GM23338 (cell line): ENCODE results near the gene UAP1. TPM values are rescaled to one million over a fixed set of nuclear protein-coding genes. Genes with fewer than 3 reads are reported as not detected.
"Not testable (repeated sequence)": the region's sequence is repeated elsewhere in the genome, so short reads cannot be mapped to it uniquely, and the experiment has no call there.

Source experiments
- ATAC-seq: fragments of 200-7000 bp; cut with Tn5 transposase; 3 replicates; pipeline ENCODE4 v1.9.1; 2020
- DNase-seq: peaks from one replicate; pipeline ENCODE4 v3.0.0-alpha.2; 2015; ENCODE audit warnings: low spot score
- H2AFZ ChIP-seq: fragments of 200-600 bp; sonication (generic); 2 replicates; pipeline ENCODE4 v1.8.0; 2016; ENCODE audit warnings: antibody characterized with exemption, mild to moderate bottlenecking, moderate library complexity
- H3F3A ChIP-seq: fragments of 200-600 bp; sonication (generic); replicated peaks from 2 replicates; pipeline ENCODE4 v1.8.0; 2017; ENCODE audit warnings: antibody characterized with exemption, mixed run types, low read depth
- H3K27ac ChIP-seq: fragments of 200-600 bp; sonication (generic); 2 replicates; pipeline ENCODE4 v1.6.1; 2016; ENCODE audit warnings: low read depth
- H3K27me3 ChIP-seq: fragments of 200-600 bp; sonication (generic); 2 replicates; pipeline ENCODE4 v1.8.0; 2016; ENCODE audit warnings: mild to moderate bottlenecking, mixed run types, moderate library complexity; ENCODE audit not compliant: insufficient read depth
- H3K36me3 ChIP-seq: fragments of 200-600 bp; sonication (generic); 2 replicates; pipeline ENCODE4 v1.8.0; 2016; ENCODE audit warnings: mild to moderate bottlenecking; ENCODE audit not compliant: insufficient read depth
- H3K4me1 ChIP-seq: fragments of 200-600 bp; sonication (generic); 2 replicates; pipeline ENCODE4 v1.8.0; 2016; ENCODE audit warnings: mild to moderate bottlenecking, moderate library complexity; ENCODE audit not compliant: insufficient read depth
- H3K4me2 ChIP-seq: fragments of 200-600 bp; sonication (generic); 2 replicates; pipeline ENCODE4 v1.7.1; 2017; ENCODE audit warnings: mixed run types
- H3K4me3 ChIP-seq: fragments of 200-600 bp; sonication (generic); 2 replicates; pipeline ENCODE4 v1.6.1; 2016; ENCODE audit warnings: mixed run types
- H3K79me2 ChIP-seq: fragments of 200-600 bp; sonication (generic); replicated peaks from 2 replicates; pipeline ENCODE4 v1.8.0; 2017; ENCODE audit warnings: mild to moderate bottlenecking; ENCODE audit not compliant: insufficient read depth
- H3K9me2 ChIP-seq: fragments of 200-600 bp; sonication (generic); 2 replicates; pipeline ENCODE4 v1.8.0; 2017; ENCODE audit not compliant: insufficient read depth
- H4K20me1 ChIP-seq: fragments of 200-600 bp; sonication (generic); replicated peaks from 2 replicates; pipeline ENCODE4 v1.8.0; 2017; ENCODE audit warnings: mild to moderate bottlenecking; ENCODE audit not compliant: insufficient read depth
- H3K27ac Mint-ChIP-seq: 2 replicates; pipeline ENCODE4 v1.8.0; 2020; ENCODE audit warnings: inconsistent platforms, mild to moderate bottlenecking, moderate library complexity, mixed read lengths
- H3K27me3 Mint-ChIP-seq: 3 replicates; pipeline ENCODE4 v1.8.0; 2022; ENCODE audit warnings: low read depth, mild to moderate bottlenecking, moderate library complexity, mixed read lengths, inconsistent platforms; ENCODE audit not compliant: insufficient read depth, poor library complexity
- H3K36me3 Mint-ChIP-seq: 3 replicates; pipeline ENCODE4 v1.8.0; 2021; ENCODE audit warnings: low read depth, mild to moderate bottlenecking, inconsistent platforms, moderate library complexity, mixed read lengths
- H3K4me1 Mint-ChIP-seq: 3 replicates; pipeline ENCODE4 v1.8.0; 2020; ENCODE audit warnings: mild to moderate bottlenecking, inconsistent platforms, mixed read lengths
- H3K4me3 Mint-ChIP-seq: 3 replicates; pipeline ENCODE4 v1.8.0; 2021; ENCODE audit warnings: moderate library complexity, mild to moderate bottlenecking, inconsistent platforms, mixed read lengths
- H3K9me3 Mint-ChIP-seq: 3 replicates; pipeline ENCODE4 v1.8.0; 2020; ENCODE audit warnings: moderate library complexity, mild to moderate bottlenecking, inconsistent platforms, mixed read lengths
- EZH2 ChIP-seq: fragments of 200-600 bp; sonication (generic); IDR thresholded peaks from one replicate; pipeline ENCODE4 v1.8.0; 2017; ENCODE audit warnings: antibody characterized with exemption, mild to moderate bottlenecking, low read depth; ENCODE audit not compliant: unreplicated experiment
- NANOG ChIP-seq: IDR thresholded peaks from 2 replicates; pipeline ENCODE4 v1.6.1; 2016; ENCODE audit warnings: antibody characterized with exemption, borderline replicate concordance
- STAT1 ChIP-seq: IDR thresholded peaks from one replicate; pipeline ENCODE4 v1.6.1; 2016; ENCODE audit warnings: antibody characterized with exemption; ENCODE audit not compliant: unreplicated experiment
- ZNF114 ChIP-seq: fragments of 250-450 bp; sonication (Bioruptor Pico); IDR thresholded peaks from 2 replicates; pipeline ENCODE4 v1.5.0; 2020; ENCODE audit warnings: mild to moderate bottlenecking, moderate library complexity
- ZNF331 ChIP-seq: fragments of 250-450 bp; sonication (Bioruptor Pico); IDR thresholded peaks from 2 replicates; pipeline ENCODE4 v1.5.0; 2020; ENCODE audit warnings: low read depth, mild to moderate bottlenecking, moderate library complexity
- polyA plus RNA-seq: library from polyadenylated mRNA; unstranded; fragments of >200 nt; fragmentation: Nextera tagmentation; extraction: Ambion mirVana; gene quantifications from 2 replicates; pipeline ENCODE4 v1.2.1, GENCODE V29; 2016
- total RNA-seq: library from RNA; depleted of rRNA; stranded (reverse); fragments of >200 nt; shearing (Covaris generic); gene quantifications from 2 replicates; pipeline ENCODE4 v1.2.3, GENCODE V29; 2014
- TF ChIP-seq, protein P1 (sequence below): fragments of 250-450 bp; sonication (Bioruptor Pico); IDR thresholded peaks from 2 replicates; pipeline ENCODE4 v1.5.0; 2020; ENCODE audit warnings: mild to moderate bottlenecking, moderate library complexity
- TF ChIP-seq, protein P2 (sequence below), 2 experiments: fragments of 200-600 bp in 1 of 2; sonication (generic) in 1 of 2; conservative IDR thresholded peaks; 2 replicates each; pipeline versions ENCODE4 v1.5.1 to v1.6.1; 2016 to 2017; ENCODE audit warnings: antibody characterized with exemption in 2 of 2, low read depth in 2 of 2, mild to moderate bottlenecking in 2 of 2, moderate library complexity in 1 of 2
- TF ChIP-seq, protein P3 (sequence below): IDR thresholded peaks from 2 replicates; pipeline ENCODE4 v1.6.1; 2016; ENCODE audit warnings: antibody characterized with exemption

UAP1 gene
- total and polyA plus RNA-seq, 2 experiments from 2014 or later = 26.7 to 33.3 TPM

DNA sequence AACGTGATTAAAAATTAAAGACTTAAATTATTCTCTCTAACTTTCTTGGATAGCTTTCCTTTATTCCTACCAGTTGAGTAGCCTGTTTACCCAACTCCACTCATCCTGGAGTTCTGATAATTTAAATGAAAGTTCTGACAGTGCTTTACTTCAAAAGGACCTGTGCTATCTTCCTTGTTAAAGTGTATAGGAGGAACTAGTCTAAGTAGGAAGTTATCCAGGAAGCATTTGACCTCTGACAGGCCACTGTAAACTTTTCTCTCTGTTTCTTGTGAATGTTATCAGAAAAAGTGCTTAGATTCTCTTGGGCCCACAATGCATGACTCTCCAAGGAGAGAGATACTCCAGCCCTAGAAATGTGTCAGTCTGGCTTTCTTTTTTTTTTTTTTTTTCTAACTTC, 9.2 kb downstream of the UAP1 start (continued):
- TF ChIP-seq, protein P1, sequence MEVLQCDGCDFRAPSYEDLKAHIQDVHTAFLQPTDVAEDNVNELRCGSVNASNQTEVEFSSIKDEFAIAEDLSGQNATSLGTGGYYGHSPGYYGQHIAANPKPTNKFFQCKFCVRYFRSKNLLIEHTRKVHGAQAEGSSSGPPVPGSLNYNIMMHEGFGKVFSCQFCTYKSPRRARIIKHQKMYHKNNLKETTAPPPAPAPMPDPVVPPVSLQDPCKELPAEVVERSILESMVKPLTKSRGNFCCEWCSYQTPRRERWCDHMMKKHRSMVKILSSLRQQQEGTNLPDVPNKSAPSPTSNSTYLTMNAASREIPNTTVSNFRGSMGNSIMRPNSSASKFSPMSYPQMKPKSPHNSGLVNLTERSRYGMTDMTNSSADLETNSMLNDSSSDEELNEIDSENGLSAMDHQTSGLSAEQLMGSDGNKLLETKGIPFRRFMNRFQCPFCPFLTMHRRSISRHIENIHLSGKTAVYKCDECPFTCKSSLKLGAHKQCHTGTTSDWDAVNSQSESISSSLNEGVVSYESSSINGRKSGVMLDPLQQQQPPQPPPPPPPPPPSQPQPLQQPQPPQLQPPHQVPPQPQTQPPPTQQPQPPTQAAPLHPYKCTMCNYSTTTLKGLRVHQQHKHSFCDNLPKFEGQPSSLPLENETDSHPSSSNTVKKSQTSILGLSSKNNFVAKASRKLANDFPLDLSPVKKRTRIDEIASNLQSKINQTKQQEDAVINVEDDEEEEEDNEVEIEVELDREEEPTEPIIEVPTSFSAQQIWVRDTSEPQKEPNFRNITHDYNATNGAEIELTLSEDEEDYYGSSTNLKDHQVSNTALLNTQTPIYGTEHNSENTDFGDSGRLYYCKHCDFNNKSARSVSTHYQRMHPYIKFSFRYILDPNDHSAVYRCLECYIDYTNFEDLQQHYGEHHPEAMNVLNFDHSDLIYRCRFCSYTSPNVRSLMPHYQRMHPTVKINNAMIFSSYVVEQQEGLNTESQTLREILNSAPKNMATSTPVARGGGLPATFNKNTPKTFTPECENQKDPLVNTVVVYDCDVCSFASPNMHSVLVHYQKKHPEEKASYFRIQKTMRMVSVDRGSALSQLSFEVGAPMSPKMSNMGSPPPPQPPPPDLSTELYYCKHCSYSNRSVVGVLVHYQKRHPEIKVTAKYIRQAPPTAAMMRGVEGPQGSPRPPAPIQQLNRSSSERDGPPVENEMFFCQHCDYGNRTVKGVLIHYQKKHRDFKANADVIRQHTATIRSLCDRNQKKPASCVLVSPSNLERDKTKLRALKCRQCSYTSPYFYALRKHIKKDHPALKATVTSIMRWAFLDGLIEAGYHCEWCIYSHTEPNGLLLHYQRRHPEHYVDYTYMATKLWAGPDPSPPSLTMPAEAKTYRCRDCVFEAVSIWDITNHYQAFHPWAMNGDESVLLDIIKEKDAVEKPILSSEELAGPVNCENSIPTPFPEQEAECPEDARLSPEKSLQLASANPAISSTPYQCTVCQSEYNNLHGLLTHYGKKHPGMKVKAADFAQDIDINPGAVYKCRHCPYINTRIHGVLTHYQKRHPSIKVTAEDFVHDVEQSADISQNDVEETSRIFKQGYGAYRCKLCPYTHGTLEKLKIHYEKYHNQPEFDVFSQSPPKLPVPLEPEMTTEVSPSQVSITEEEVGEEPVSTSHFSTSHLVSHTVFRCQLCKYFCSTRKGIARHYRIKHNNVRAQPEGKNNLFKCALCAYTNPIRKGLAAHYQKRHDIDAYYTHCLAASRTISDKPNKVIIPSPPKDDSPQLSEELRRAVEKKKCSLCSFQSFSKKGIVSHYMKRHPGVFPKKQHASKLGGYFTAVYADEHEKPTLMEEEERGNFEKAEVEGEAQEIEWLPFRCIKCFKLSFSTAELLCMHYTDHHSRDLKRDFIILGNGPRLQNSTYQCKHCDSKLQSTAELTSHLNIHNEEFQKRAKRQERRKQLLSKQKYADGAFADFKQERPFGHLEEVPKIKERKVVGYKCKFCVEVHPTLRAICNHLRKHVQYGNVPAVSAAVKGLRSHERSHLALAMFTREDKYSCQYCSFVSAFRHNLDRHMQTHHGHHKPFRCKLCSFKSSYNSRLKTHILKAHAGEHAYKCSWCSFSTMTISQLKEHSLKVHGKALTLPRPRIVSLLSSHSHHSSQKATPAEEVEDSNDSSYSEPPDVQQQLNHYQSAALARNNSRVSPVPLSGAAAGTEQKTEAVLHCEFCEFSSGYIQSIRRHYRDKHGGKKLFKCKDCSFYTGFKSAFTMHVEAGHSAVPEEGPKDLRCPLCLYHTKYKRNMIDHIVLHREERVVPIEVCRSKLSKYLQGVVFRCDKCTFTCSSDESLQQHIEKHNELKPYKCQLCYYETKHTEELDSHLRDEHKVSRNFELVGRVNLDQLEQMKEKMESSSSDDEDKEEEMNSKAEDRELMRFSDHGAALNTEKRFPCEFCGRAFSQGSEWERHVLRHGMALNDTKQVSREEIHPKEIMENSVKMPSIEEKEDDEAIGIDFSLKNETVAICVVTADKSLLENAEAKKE (CRISPR knock-in tag) = no peak
- TF ChIP-seq NANOG (no peak), STAT1 (no peak), ZNF331 (no peak), EZH2 (no peak), ZNF114 (CRISPR knock-in tag) (no peak)
- TF ChIP-seq, protein P2, sequence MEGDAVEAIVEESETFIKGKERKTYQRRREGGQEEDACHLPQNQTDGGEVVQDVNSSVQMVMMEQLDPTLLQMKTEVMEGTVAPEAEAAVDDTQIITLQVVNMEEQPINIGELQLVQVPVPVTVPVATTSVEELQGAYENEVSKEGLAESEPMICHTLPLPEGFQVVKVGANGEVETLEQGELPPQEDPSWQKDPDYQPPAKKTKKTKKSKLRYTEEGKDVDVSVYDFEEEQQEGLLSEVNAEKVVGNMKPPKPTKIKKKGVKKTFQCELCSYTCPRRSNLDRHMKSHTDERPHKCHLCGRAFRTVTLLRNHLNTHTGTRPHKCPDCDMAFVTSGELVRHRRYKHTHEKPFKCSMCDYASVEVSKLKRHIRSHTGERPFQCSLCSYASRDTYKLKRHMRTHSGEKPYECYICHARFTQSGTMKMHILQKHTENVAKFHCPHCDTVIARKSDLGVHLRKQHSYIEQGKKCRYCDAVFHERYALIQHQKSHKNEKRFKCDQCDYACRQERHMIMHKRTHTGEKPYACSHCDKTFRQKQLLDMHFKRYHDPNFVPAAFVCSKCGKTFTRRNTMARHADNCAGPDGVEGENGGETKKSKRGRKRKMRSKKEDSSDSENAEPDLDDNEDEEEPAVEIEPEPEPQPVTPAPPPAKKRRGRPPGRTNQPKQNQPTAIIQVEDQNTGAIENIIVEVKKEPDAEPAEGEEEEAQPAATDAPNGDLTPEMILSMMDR (conservative IDR thresholded peaks at IDR 0.05; ENCODE audit: low read depth in 2 of 2) = no peak
- TF ChIP-seq, protein P3, sequence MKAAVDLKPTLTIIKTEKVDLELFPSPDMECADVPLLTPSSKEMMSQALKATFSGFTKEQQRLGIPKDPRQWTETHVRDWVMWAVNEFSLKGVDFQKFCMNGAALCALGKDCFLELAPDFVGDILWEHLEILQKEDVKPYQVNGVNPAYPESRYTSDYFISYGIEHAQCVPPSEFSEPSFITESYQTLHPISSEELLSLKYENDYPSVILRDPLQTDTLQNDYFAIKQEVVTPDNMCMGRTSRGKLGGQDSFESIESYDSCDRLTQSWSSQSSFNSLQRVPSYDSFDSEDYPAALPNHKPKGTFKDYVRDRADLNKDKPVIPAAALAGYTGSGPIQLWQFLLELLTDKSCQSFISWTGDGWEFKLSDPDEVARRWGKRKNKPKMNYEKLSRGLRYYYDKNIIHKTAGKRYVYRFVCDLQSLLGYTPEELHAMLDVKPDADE = no peak

- not testable (repeated sequence) for H3F3A ChIP-seq, ATAC-seq, H3K36me3 ChIP-seq, H3K4me1 ChIP-seq, H3K27ac Mint-ChIP-seq, H3K36me3 Mint-ChIP-seq, DNase-seq, H3K4me1 Mint-ChIP-seq, H3K27me3 ChIP-seq, H3K4me3 Mint-ChIP-seq, H3K27ac ChIP-seq, H3K9me3 Mint-ChIP-seq, H4K20me1 ChIP-seq, H3K4me2 ChIP-seq, H3K27me3 Mint-ChIP-seq, H3K9me2 ChIP-seq, H2AFZ ChIP-seq, H3K4me3 ChIP-seq
- H3K79me2 ChIP-seq = peaks cover 35% of the 10 kb centered on the region
These were observed 9.6 kb downstream of the UAP1 start for GRCh38 chr1:162571121-162571520.
